ENCODE measurements around the gene CD248. TPM values are rescaled to one million over a fixed set of nuclear protein-coding genes. Genes with fewer than 3 reads are reported as not detected.
A peak's percentile ranks its signal among the peaks of the same experiment; 100 is the strongest.
"Not testable (repeated sequence)": the region's sequence is repeated elsewhere in the genome, so short reads cannot be mapped to it uniquely, and the experiment has no call there.

The CD248 gene, protein sequence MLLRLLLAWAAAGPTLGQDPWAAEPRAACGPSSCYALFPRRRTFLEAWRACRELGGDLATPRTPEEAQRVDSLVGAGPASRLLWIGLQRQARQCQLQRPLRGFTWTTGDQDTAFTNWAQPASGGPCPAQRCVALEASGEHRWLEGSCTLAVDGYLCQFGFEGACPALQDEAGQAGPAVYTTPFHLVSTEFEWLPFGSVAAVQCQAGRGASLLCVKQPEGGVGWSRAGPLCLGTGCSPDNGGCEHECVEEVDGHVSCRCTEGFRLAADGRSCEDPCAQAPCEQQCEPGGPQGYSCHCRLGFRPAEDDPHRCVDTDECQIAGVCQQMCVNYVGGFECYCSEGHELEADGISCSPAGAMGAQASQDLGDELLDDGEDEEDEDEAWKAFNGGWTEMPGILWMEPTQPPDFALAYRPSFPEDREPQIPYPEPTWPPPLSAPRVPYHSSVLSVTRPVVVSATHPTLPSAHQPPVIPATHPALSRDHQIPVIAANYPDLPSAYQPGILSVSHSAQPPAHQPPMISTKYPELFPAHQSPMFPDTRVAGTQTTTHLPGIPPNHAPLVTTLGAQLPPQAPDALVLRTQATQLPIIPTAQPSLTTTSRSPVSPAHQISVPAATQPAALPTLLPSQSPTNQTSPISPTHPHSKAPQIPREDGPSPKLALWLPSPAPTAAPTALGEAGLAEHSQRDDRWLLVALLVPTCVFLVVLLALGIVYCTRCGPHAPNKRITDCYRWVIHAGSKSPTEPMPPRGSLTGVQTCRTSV
- 52.2 TPM for polyA plus RNA-seq (ENCODE audit: insufficient read length)
- long read RNA-seq, donor 1, transcript CD248-201 (1 exons, 2,558 nt), result major isoform, 209 of 209 reads
- long read RNA-seq, donor 1, partial matches to known transcripts, result 0 of 209 reads
- long read RNA-seq, donor 1, other reads (novel, unspliced or antisense), result 0 of 209 reads
- long read RNA-seq, donor 2, transcript CD248-201 (1 exons, 2,558 nt), result major isoform, 118 of 118 reads
- long read RNA-seq, donor 2, partial matches to known transcripts, result 0 of 118 reads
- long read RNA-seq, donor 2, other reads (novel, unspliced or antisense), result 0 of 118 reads
- long read RNA-seq, donor 3, transcript CD248-201 (1 exons, 2,558 nt), result major isoform, 71 of 71 reads
- long read RNA-seq, donor 3, partial matches to known transcripts, result 0 of 71 reads
- long read RNA-seq, donor 3, other reads (novel, unspliced or antisense), result 0 of 71 reads
- long read RNA-seq, donor 4, transcript CD248-201 (1 exons, 2,558 nt), result major isoform, 13 of 13 reads
- long read RNA-seq, donor 4, partial matches to known transcripts, result 0 of 13 reads
- long read RNA-seq, donor 4, other reads (novel, unspliced or antisense), result 0 of 13 reads
- long read RNA-seq, donor 5, transcript CD248-201 (1 exons, 2,558 nt), result major isoform, 84 of 84 reads
- long read RNA-seq, donor 5, partial matches to known transcripts, result 0 of 84 reads
- long read RNA-seq, donor 5, other reads (novel, unspliced or antisense), result 0 of 84 reads
- long read RNA-seq, donor 6, transcript CD248-201 (1 exons, 2,558 nt), result major isoform, 157 of 157 reads
- long read RNA-seq, donor 6, partial matches to known transcripts, result 0 of 157 reads
- long read RNA-seq, donor 6, other reads (novel, unspliced or antisense), result 0 of 157 reads
- long read RNA-seq, donor 7, transcript CD248-201 (1 exons, 2,558 nt), result major isoform, 114 of 114 reads
- long read RNA-seq, donor 7, partial matches to known transcripts, result 0 of 114 reads
- long read RNA-seq, donor 7, other reads (novel, unspliced or antisense), result 0 of 114 reads
- long read RNA-seq, donor 8, transcript CD248-201 (1 exons, 2,558 nt), result major isoform, 30 of 30 reads
- long read RNA-seq, donor 8, partial matches to known transcripts, result 0 of 30 reads
- long read RNA-seq, donor 8, other reads (novel, unspliced or antisense), result 0 of 30 reads

DNA sequence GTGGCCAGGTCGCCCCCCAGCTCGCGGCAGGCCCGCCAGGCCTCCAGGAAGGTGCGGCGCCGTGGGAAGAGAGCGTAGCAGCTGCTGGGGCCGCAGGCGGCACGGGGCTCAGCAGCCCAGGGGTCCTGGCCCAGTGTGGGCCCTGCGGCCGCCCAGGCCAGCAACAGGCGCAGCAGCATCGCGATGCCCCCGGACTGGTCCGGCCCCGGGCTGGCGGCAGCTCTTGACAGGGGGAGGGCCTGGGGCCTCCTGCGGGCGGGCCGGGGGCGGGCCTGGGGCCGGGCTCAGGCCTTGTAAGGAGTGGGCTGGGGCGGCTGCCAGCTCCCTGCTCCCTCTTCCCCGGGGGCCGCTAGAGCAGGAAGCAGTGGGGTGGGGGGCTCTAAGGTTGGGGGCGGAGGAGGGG, at the start of gene CD248:
CD248 (minus strand) TSS at position 196 of the 403 bp plus-strand sequence; CDS start at position 179, 17 bp downstream.
- DNase-seq, result no peak

DNA sequence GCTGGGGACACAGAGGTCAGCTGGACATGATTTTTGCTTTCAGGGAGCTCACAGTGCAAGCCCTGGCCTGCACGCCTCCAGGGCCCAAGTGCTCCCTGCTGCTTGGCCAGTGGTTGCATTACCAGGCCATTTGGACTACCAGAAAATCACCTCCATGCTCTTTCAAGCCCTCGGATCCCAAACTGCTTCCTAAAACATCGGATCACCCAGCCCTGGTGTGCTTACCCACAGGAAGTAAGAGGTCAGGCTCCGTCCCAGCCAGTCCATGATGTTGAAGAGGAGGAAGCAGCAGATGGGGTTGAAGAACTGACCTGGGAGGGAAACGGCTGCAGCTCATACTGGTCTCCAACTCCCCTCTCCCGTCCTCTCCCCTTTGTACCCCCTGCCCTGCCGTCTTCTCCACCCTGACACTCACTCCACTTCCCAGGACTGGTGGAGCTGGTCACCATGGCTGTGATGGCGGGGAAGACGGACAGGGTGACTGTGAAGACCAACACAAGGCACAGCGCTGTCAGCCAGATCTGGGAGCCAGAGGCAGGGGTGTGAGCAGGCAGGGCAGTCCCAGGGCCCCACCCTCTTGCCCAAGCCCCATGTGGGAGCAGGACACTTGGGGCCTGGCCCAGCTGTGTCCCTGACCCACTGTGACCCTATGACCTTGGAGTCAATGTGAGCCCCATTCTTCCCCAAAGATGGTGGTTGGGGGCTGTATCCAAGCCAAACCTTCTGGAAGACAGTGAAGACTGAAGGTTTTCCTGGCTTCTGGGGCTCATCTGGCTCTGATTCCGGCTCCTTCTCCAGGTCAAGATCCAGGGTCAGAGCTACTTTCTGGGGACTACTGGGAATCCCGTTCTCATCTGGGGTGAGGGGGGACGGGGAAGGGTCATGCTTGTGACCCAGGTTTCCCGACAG, 49.1 kb upstream of the CD248 start:
- DNase-seq, result no peak

DNA sequence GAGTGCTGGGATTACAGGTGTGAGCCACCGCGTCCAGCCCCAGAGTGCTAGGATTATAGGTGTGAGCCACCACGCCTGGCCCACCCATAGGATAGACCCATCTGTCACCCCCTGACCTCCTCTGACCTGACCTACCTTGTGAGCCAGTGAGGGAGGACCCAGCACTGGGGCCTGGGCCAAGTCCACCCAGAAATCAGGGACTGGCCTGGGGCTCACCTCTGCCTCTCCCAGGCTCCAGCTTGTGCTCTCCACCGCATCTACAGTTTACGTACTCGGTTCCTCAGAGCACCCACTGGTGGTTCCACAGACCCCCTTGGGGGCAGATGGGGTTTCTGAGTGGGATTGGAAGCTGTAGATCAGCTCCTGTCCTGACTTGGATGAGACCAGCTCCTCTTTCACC, 48.3 kb upstream of the CD248 start:
- DNase-seq, result no peak

DNA sequence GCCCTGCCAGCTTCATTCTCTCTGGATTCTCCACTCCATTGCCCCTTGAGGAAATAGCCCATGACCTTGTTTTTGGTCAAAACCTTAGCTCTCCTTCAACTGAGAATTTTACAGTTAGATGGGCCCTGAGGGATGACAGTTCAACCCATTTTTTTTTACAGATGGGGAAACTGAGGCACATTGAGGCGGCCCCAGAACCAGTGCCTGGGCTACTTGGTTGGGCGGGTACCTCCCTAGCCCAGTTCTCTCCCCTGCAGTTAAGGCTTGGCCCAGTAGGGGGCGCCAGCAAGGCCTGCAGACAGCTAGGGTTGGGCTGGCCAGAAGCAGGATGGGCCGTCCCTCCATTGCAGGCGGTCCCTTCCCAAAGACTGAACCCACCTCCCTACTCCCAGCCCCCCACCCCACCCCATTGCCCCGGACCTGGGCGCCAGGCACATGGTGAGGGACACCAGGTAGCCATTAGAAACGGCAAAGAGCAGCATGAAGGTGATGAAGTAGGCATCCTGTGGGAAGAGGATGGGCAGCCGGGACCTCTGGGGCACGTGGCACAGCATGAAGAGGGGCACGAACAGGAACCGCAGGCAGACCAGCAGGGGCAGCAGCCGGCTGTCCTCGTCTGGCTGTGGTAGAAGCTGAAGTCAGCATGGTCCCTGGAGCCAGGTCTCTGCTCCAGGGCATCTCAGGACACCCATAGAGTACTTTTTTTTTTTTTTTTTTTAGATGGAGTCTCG, 47.1 kb upstream of the CD248 start:
- no peak for DNase-seq

DNA sequence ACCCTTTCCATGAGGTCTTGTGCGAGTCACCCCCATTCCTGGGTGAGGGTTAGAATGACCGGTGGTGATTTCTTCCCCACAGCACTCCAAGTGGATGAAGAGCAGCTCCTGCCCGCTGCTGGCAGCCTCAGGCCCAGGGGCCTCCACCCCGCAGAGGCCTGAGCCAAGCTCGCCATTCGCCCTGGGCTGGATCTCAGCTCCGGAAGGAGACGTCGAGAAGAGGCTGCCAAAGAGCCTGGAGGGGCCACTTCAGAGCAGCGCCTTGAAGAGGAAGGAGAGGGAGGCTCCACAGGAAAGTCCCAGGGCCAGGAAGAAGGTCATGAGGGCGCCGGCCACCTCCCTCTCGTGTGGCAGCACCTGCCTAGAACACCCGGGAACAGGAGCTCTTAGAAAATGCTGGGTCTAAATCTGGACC, 46.4 kb upstream of the CD248 start:
- no peak for DNase-seq

DNA sequence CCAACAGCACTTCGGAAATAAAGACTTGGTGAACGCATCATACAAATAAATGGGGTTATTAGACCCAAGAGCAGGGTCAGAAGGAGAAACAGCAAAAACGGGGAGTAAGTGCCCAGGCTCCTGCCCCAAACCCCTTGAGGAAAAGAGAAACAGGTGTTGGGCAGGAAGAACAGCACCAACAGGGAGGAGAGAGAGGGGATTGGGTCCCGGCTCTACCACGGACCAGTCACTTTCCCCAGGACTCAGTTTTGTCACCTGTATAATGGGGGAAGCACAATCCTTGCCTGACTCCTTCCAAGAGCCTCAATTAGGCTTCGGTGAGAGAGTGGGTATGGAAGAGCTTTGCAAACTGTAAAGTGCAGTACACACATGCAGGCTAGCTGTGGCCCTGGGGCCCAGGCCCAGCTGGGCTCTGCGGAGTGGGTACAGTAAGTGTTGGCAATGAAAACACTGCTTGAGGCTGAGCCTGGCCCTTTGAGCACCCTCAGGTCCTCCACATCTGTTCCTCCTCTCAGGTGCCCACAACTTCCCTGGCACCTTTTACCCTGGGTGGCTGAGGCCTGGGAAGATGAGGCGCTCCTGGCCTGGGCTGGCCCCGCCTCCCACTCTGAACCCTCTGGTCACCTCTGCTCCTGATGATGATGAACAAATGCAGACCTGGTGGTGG, 45.8 kb upstream of the CD248 start:
- no peak for DNase-seq

DNA sequence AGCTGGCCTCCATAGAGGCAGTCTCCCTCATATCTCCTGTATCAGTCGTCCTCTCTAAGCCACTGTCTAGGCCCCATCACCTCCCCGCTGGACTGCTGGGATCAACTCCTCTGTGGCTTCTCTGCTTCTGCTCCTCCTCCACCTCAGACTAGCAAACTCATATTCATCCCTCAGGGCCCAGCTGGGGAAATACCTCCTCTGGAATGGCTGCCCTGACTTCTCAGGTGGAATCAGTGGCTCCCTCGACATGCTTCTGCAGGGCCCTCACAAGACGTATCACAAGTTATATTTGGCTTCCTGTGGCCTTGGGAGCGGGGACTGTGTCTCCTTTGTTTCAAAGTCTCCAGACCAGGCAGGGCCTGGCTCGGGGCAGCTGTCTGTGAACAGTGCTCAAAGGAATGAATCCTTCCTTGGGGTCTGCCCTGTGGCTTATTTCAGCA, 44.7 kb upstream of the CD248 start:
- DNase-seq, result no peak

DNA sequence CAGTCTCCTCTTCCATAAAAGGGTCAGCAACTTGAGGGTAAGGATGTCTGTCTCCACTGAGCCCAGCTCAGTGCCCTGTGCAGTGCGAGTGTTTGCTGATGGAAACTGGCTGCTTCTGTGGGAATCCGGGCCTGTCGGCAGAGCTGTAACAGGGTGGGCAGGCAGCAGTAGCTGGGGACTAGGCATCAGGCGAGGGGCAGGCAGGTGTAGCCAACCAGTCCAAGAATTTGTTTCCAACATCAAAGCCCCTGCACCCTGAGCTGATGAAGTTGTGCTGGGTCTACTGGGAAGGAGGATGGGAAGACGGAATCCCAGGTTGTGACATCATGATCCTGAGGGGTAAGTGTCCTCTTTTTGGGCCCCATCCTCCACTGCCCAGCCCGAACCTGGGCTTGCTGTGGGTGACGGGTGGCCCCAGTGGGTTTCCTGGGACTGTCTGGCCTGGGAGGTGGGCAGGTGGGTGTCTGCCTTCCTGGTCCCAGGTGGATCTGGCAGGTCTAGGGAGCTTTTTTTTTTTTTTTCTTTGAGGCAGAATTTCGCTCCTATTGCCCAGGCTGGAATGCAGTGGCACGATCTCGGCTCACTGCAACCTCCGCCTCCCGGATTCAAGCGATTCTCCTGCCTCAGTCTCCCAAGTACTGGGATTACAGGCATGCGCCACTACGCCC, 43.7 kb upstream of the CD248 start:
- no peak for DNase-seq

DNA sequence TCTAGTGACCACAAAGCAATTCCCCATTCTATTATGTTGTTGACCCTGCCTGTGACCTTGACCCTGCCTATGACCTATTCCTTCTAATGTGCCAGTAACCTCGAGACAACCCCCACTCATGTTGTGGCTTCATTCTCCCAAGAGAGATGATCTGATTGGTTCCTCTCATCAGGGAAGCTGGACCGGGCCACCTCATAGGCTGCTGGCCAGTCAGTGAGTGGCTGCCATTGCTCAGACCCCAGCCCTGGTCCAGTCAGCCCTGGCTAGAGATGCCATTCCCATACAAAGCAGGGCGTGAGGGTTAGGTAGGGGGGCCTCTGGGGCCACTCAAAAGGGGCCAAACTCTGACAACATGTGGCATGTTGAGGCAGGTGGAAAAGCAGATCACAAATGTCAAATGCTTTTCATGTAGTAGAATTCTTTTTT, 42.8 kb upstream of the CD248 start:
- no peak for DNase-seq

DNA sequence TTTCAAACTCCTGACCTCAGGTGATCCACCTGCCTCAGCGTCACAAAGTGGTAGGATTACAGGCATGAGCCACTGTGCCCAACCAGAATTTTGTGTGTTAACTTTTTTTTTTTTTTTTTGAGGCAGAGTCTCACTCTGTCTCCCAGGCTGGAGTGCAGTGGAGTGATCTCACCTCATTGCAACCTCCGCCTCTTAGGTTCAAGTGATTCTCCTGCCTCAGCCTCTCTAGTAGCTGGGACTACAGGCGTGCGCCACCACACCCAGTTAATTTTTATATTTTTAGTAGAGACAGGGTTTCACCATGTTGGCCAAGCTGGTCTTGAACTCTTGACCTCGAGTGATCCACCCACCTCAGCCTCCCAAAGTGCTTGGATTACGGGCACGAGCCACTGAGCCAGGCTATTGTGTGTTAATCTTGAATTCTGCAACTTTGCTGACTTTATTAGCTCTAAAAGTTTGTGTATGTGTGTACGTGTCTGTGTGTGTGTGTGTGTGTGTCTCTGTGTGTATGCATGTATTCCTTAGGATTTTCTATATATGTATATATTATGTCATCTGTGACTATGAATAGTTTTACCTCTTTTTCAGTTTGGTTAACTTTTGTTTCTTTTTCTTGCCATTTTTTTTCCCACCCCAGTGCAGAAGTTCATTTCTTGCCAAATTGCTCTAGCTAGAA, 33.9 kb upstream of the CD248 start:
- DNase-seq, result not testable (repeated sequence)

DNA sequence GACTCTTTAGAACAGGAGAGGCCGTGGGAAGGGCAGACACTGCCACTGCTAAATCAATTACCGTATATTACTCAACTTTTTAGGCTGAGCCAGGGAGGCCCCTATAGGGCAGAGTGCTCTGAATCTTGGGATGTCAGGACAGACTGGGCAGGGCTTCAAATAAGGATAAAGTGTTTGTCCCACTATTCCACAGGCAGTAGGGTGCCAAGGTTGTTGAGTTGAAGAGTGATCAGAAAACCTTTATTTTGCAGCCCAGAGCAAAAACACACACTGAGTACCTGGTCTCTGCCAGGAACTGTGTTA, 32.2 kb upstream of the CD248 start:
- DNase-seq, result no peak

DNA sequence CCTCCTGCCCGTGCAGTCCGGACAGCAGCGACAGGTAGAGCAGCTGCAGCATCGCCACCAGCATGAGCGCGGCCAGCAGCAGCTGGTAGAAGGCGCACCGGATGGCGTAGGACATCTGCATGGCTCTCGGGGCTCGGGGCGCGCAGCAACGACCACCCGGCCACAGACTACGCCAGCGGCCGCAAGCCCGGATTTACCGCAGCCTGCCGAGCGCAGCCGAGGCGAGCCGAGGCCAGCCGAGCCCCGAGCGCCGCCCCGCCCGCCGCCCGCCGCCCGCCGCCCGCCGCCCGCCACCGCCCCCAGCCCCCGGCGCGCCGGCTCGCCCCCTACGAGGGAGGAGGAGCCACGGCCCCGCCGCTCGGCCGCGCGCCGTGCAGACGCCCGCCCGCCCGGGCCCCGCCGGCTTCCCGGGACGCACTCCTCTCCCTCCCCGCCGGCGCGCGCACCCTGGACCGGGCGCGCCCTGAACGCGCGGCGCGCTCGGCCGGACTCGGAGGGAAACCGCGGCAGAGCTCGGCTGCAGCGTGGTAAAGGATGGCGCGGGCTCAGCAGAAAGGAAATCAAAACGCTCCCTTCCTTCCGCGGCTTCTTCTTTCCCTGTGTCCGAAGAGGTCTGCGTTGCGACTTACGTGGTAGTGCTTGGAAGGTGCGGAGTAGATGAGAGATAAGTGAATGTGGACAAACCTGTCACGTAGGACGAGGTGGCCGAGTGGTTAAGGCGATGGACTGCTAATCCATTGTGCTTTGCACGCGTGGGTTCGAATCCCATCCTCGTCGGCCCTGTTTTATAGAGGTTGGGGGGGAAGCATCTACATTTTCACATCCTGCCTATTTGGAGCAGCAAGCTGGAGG, 30.8 kb upstream of the CD248 start, which contains the start of gene B4GAT1:
B4GAT1 (minus strand) TSS at position 205 of the 852 bp plus-strand sequence; CDS start at position 121, 84 bp downstream.
- peak; percentile 94 for DNase-seq

DNA sequence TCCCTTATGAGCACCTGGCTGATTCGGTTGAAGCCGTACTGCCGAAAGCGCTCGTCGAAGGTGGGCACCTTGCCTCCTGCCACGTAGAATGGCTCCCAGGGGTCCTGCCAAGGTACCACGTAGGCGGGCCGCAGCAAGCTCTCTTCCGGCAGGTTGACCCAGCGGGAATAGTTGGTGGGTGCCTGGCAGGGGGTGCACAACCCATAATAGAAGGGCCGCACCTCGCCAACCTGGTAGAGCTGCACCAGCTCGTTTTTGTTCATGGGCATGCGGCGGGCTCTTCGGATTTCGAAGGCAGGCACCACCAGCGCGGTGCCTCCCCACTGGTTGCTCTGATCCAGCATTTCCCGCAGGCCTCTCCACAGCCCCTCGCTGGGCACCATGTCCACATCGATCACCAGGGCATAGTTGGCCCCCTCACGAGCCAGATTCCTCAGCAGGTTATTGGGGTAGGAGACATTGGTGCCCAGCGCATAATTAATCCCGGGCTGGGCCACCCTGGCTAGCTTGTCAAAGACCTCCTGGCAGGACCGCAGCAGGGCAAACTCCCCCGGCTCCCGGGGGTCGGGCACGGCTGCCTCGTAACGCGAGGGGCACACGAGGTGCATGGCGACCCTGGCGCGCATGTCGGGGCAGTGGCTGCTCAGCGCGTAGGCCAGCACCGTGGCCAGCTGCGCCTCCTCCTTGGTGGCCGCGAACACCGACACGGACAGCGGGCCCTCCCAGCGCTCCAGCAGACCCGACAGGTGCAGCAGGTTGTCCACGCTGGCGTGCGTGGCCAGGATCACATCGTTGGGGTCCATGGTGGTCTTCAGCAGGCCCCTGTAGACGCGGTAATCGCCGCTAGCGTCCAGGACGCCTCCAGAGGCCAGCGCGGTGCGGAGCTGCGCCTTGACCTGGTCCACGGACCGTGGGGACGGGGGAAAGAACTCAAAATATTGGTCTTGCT, 29.9 kb upstream of the CD248 start:
- DNase-seq, result no peak

DNA sequence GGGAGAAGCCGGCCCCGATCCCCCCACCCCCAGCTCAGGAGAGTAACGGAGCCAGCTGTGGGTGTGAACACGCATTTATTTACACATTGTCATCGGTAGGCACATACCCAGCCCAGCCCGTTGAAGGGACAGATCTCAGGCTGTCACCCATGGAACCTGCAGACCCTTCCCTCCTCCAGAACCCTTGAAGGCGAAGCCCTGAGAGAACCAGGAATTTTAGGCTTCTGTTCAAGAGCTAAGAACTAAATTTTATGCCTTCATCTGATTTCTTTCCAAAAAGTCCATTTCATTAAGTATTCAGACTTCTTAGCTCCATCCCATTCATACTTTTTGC, 28.4 kb upstream of the CD248 start:
- DNase-seq, result no peak

Measured in left kidney (tissue), 8 donors.